ENCODE measurements around the gene DERA. TPM values are rescaled to one million over a fixed set of nuclear protein-coding genes. Genes with fewer than 3 reads are reported as not detected.
"Not testable (repeated sequence)": the region's sequence is repeated elsewhere in the genome, so short reads cannot be mapped to it uniquely, and the experiment has no call there.

Gene DERA
- total RNA-seq, 1 experiment from 2014 or later: 40.8 TPM

DNA sequence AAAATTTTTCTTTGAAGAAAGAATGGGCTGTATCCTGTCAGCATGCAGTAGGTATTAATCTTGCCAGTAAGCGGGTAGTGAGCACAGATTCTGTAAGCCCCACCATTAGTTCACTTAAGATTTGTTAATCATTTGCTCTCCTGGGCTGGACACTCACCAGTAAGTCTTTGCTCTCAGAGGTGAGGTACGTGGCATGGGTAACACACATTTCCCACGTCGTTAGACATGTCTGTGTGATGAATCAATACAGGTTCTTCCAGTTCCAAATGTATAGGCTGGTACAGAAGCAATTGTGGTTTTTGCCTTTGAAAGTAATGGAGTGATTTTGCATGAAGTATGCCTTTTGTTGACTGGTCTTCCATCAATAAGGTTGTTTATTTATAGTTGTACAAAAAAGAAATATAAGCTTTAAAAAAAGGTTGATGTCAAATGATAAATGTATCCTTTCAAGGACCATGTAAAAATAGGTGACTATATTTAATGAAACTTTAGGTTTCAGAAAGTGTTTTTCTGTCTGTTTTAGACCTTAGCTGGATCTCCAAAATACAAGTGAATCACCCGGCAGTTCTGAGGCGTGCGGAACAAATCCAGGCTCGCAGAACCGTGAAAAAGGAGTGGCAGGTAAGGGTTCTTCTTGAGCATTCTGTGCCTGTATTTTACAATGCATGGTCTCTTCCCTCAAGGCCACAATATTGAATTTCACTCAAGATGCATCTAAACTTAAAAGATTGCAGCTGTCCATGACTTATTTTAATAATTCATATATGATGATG, 45.5 kb downstream of the DERA start:
- peak overlapping the region; percentile 32 for H3K27ac Mint-ChIP-seq (ENCODE audit: low read depth, unreplicated experiment)
- POLR2A ChIA-PET: no interaction called here
- intact Hi-C loops (cut with micrococcal nuclease): no loop called here
- H3K9me3 Mint-ChIP-seq (ENCODE audit: unreplicated experiment): no peaks in the 10 kb centered on the region
- H3K36me3 Mint-ChIP-seq (ENCODE audit: insufficient read depth, unreplicated experiment): peaks cover 21% of the 10 kb centered on the region
- H3K4me3 Mint-ChIP-seq (ENCODE audit: unreplicated experiment): no peak overlapping the region
- no peak for TF ChIP-seq CTCF (IDR thresholded peaks at IDR 0.05; ENCODE audit: unreplicated experiment)
- BruUV-seq (replicated peaks): no TSS peak
- peaks cover 10% of the 10 kb centered on the region for H3K4me1 Mint-ChIP-seq (ENCODE audit: insufficient read depth, unreplicated experiment)
- H3K27me3 Mint-ChIP-seq (ENCODE audit: insufficient read depth, unreplicated experiment): no peaks in the 10 kb centered on the region
- CTCF ChIA-PET: interaction anchor here (0.6 to 0.7 kb wide), 2 partner anchors 51 to 62 kb away, joined by 3 to 4 read pairs; no protein-coding TSS in a partner anchor
- peak; percentile 5 for DNase-seq (ENCODE audit: unreplicated experiment)

- BruUV-seq (replicated peaks): no TSS peak
- Mint-ChIP-seq H3K36me3 (ENCODE audit: insufficient read depth, unreplicated experiment) (peaks cover 28% of the 10 kb centered on the region), H3K9me3 (ENCODE audit: unreplicated experiment) (no peaks in the 10 kb centered on the region), H3K27me3 (ENCODE audit: insufficient read depth, unreplicated experiment) (no peaks in the 10 kb centered on the region), H3K4me3 (ENCODE audit: unreplicated experiment) (no peak overlapping the region), H3K27ac (ENCODE audit: low read depth, unreplicated experiment) (no peak overlapping the region), H3K4me1 (ENCODE audit: insufficient read depth, unreplicated experiment) (peaks cover 7% of the 10 kb centered on the region)
- ChIA-PET POLR2A (interaction anchor here (0.7 to 1.6 kb wide), 3 partner anchors 23 to 52 kb away, joined by 3 to 11 read pairs (median 5); partner anchors contain the start of gene DERA), CTCF (interaction anchor here (0.5 to 0.9 kb wide), 3 partner anchors 48 to 411 kb away, joined by 3 to 5 read pairs (median 3); no protein-coding TSS in a partner anchor)
- TF ChIP-seq CTCF (IDR thresholded peaks at IDR 0.05; ENCODE audit: unreplicated experiment): no peak
- intact Hi-C loops (cut with micrococcal nuclease): no loop called here
- peak; percentile 41 for DNase-seq (ENCODE audit: unreplicated experiment)
These were observed 51.6 kb downstream of the DERA start for GRCh38 chr12:15962760-15963159.

GRCh38 chr12:15963271-15963670, 52.1 kb downstream of the DERA start:
- Mint-ChIP-seq H3K27me3 (ENCODE audit: insufficient read depth, unreplicated experiment) (no peaks in the 10 kb centered on the region), H3K36me3 (ENCODE audit: insufficient read depth, unreplicated experiment) (peaks cover 25% of the 10 kb centered on the region), H3K4me3 (ENCODE audit: unreplicated experiment) (no peak overlapping the region), H3K9me3 (ENCODE audit: unreplicated experiment) (no peaks in the 10 kb centered on the region), H3K27ac (ENCODE audit: low read depth, unreplicated experiment) (no peak overlapping the region), H3K4me1 (ENCODE audit: insufficient read depth, unreplicated experiment) (peaks cover 7% of the 10 kb centered on the region)
- CTCF ChIA-PET: interaction anchor here (0.6 to 1.1 kb wide), 3 partner anchors 32 to 113 kb away, joined by 3 to 5 read pairs (median 4); no protein-coding TSS in a partner anchor
- POLR2A ChIA-PET: interaction anchor here (0.7 to 1.6 kb wide), 4 partner anchors 22 to 53 kb away, joined by 3 to 11 read pairs (median 4); partner anchors contain the start of gene DERA
- no TSS peak for BruUV-seq (replicated peaks)
- TF ChIP-seq CTCF (IDR thresholded peaks at IDR 0.05; ENCODE audit: unreplicated experiment): no peak
- intact Hi-C loops (cut with micrococcal nuclease): no loop called here
- DNase-seq (ENCODE audit: unreplicated experiment): no peak

DNA sequence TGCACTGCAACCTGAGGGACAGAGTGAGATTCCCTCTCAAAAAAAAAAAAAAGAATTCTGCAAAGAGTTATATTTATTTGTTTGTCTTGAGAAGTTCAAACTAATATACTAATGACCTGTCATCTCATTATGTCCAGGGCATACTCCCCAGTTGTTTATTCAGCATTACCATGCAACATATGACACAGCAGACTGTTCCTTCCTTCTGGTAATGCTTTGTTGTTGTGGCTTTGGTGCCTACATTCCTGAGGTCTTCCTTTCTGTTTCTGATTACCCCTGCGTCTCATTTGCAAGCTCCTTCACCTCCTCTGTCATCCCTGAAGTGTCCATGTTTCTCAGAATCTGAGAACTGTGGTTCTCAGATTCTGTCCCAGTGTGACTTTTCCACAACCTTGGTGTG, 55.3 kb downstream of the DERA start:
- Mint-ChIP-seq H3K4me3 (ENCODE audit: unreplicated experiment) (no peak overlapping the region), H3K27ac (ENCODE audit: low read depth, unreplicated experiment) (no peak overlapping the region), H3K36me3 (ENCODE audit: insufficient read depth, unreplicated experiment) (peaks cover 18% of the 10 kb centered on the region), H3K9me3 (ENCODE audit: unreplicated experiment) (no peaks in the 10 kb centered on the region), H3K4me1 (ENCODE audit: insufficient read depth, unreplicated experiment) (peaks cover 7% of the 10 kb centered on the region), H3K27me3 (ENCODE audit: insufficient read depth, unreplicated experiment) (no peaks in the 10 kb centered on the region)
- intact Hi-C loops (cut with micrococcal nuclease): no loop called here
- no peak for DNase-seq (ENCODE audit: unreplicated experiment)
- TF ChIP-seq CTCF (IDR thresholded peaks at IDR 0.05; ENCODE audit: unreplicated experiment): no peak
- BruUV-seq (replicated peaks): no TSS peak
- ChIA-PET POLR2A (no interaction called here), CTCF (interaction anchor here (0.6 to 1.9 kb wide), 2 partner anchors 16 to 268 kb away, joined by 3 to 7 read pairs; no protein-coding TSS in a partner anchor)

- H3K27me3 Mint-ChIP-seq (ENCODE audit: insufficient read depth, unreplicated experiment); DNase-seq (ENCODE audit: unreplicated experiment); H3K4me1 Mint-ChIP-seq (ENCODE audit: insufficient read depth, unreplicated experiment); H3K27ac Mint-ChIP-seq (ENCODE audit: low read depth, unreplicated experiment); BruUV-seq (replicated peaks); H3K9me3 Mint-ChIP-seq (ENCODE audit: unreplicated experiment); POLR2A ChIA-PET; H3K4me3 Mint-ChIP-seq (ENCODE audit: unreplicated experiment); intact Hi-C loops (cut with micrococcal nuclease): not testable (repeated sequence)
- H3K36me3 Mint-ChIP-seq (ENCODE audit: insufficient read depth, unreplicated experiment): peaks cover 17% of the 10 kb centered on the region
- CTCF ChIA-PET: interaction anchor here (0.6 to 1.9 kb wide), 2 partner anchors 15 to 1243 kb away, joined by 3 to 7 read pairs; no protein-coding TSS in a partner anchor
These were observed 55.9 kb downstream of the DERA start for GRCh38 chr12:15967053-15967452.

Measured in MCF 10A (cell line).